HepG2 (cell line): Measurements from ENCODE around the gene FIS1.

ENCODE experiments used
- ADNP ChIP-seq: sonication (generic); formaldehyde crosslinking; IDR thresholded peaks from 2 replicates; pipeline ENCODE4 v1.4.0; 2020; ENCODE audit warnings: missing genetic modification reagents
- CTCF ChIP-seq: sonication (generic); formaldehyde crosslinking; IDR thresholded peaks from 2 replicates; pipeline ENCODE4 v1.5.0; 2020; ENCODE audit warnings: mild to moderate bottlenecking, missing genetic modification reagents, moderate library complexity
- PBX3 ChIP-seq: sonication (generic); formaldehyde crosslinking; IDR thresholded peaks from 2 replicates; pipeline ENCODE4 v1.8.1; 2023; ENCODE audit warnings: missing genetic modification reagents, inconsistent platforms, borderline replicate concordance
- POLR2A ChIP-seq, 2 experiments: IDR thresholded peaks; 2 replicates each; pipeline ENCODE4 v1.6.1; 2011; ENCODE audit warnings: low read depth in 2 of 2, low read length in 2 of 2, mild to moderate bottlenecking in 1 of 2, moderate library complexity in 1 of 2; ENCODE audit not compliant: insufficient read depth in 1 of 2
- REXO4 ChIP-seq: sonication (generic); formaldehyde crosslinking; IDR thresholded peaks from 2 replicates; pipeline ENCODE4 v1.8.0; 2022; ENCODE audit warnings: missing genetic modification reagents, mild to moderate bottlenecking, borderline replicate concordance
- TAF1 ChIP-seq: sonication (generic); formaldehyde crosslinking; IDR thresholded peaks from 2 replicates; pipeline ENCODE4 v1.4.0; 2020; ENCODE audit warnings: missing genetic modification reagents

GRCh38 chr7:101210143-101210542, 34.7 kb downstream of the FIS1 start:
- no peak for TF ChIP-seq CTCF (CRISPR knock-in tag)
- no peak; a peak in 1 of 4 replicates for TF ChIP-seq POLR2A (IDR thresholded peaks at IDR 0.05; ENCODE audit: insufficient read depth in 1 of 2, low read depth in 2 of 2, low read length in 2 of 2)
- TF ChIP-seq PBX3 = no peak
- TF ChIP-seq ADNP (CRISPR knock-in tag) = no peak
- TF ChIP-seq TAF1 = no peak
- no peak for TF ChIP-seq REXO4 (CRISPR knock-in tag)
